Left ventricle myocardium superior (tissue), 1 donor: Measurements from ENCODE around the gene LRP3. TPM values are rescaled to one million over a fixed set of nuclear protein-coding genes. Genes with fewer than 3 reads are reported as not detected.
"Not testable (repeated sequence)": the region's sequence is repeated elsewhere in the genome, so short reads cannot be mapped to it uniquely, and the experiment has no call there.

ENCODE experiments used
- ATAC-seq: fragments of 200-7000 bp; cut with Tn5 transposase; one replicate; pipeline ENCODE4 v1.9.1; 2020; ENCODE audit warnings: mild to moderate bottlenecking, moderate library complexity
- DNase-seq: peaks from one replicate; pipeline ENCODE4 v3.0.0-alpha.2; 2020
- intact Hi-C: fragments of 100-400 bp; cut with micrococcal nuclease; formaldehyde crosslinking; loops from one replicate; pipeline ENCODE4 v1.11.0; 2022
- total RNA-seq: library from RNA; stranded (reverse); fragmentation: NEBNext Ultra II Directional; extraction: Animal tissue kit (Norgen Biotek cat#: 25700); gene quantifications from one replicate; pipeline ENCODE4 v1.2.1, GENCODE V29; 2021
- donor health status: DM: no; HTN: yes; CAD: no; lungs with severe emphysema.

Gene LRP3
- total RNA-seq, 1 donor from 2014 or later = 19.5 TPM

GRCh38 chr19:33198169-33198568 lies 4.0 kb downstream of the LRP3 start:
- no peak for ATAC-seq
- no peak for DNase-seq
- intact Hi-C loops = no loop called here

- no peak for DNase-seq
- intact Hi-C loops = no loop called here
- ATAC-seq = no peak
Measured at GRCh38 chr19:33199441-33200265, 5.5 kb downstream of the LRP3 start.

- intact Hi-C loops = no loop called here
- no peak for DNase-seq
- ATAC-seq = no peak
Measured at GRCh38 chr19:33201473-33201872, 7.3 kb downstream of the LRP3 start.

GRCh38 chr19:33201886-33202545 lies 7.9 kb downstream of the LRP3 start:
- intact Hi-C loops = no loop called here
- ATAC-seq (no peak), DNase-seq (no peak)

- ATAC-seq = no peak
- intact Hi-C loops = no loop called here
- DNase-seq = no peak
Measured at GRCh38 chr19:33202546-33203507, 8.7 kb downstream of the LRP3 start.

- DNase-seq = no peak
- ATAC-seq = no peak
- intact Hi-C loops = no loop called here
Measured at GRCh38 chr19:33203529-33203928, 9.4 kb downstream of the LRP3 start.

GRCh38 chr19:33204136-33204973 lies 10.2 kb downstream of the LRP3 start:
- ATAC-seq (no peak), DNase-seq (no peak)
- intact Hi-C loops = no loop called here

GRCh38 chr19:33205110-33205509 lies 11.0 kb downstream of the LRP3 start:
- intact Hi-C loops = no loop called here
- ATAC-seq (no peak), DNase-seq (no peak)

- ATAC-seq (no peak), DNase-seq (no peak)
- intact Hi-C loops = no loop called here
Measured at GRCh38 chr19:33205531-33206260, 11.6 kb downstream of the LRP3 start.

- ATAC-seq = no peak
- no peak for DNase-seq
- intact Hi-C loops = no loop called here
Measured at GRCh38 chr19:33206261-33207039, 12.3 kb downstream of the LRP3 start.

- intact Hi-C loops = no loop called here
- DNase-seq = no peak
- no peak for ATAC-seq
Measured at GRCh38 chr19:33207040-33207620, 13.0 kb downstream of the LRP3 start.

- DNase-seq (no peak), ATAC-seq (no peak)
- intact Hi-C loops = no loop called here
Measured at GRCh38 chr19:33207903-33208302, 13.8 kb downstream of the LRP3 start.

- intact Hi-C loops = no loop called here
- DNase-seq (no peak), ATAC-seq (no peak)
Measured at GRCh38 chr19:33208371-33208895, 14.3 kb downstream of the LRP3 start.

GRCh38 chr19:33208904-33209849 lies 15.0 kb downstream of the LRP3 start:
- ATAC-seq (no peak), DNase-seq (no peak)
- intact Hi-C loops = no loop called here

GRCh38 chr19:33209850-33210230 lies 15.7 kb downstream of the LRP3 start:
- not testable (repeated sequence) for DNase-seq

More at GRCh38 chr19:33209850-33210230, 15.7 kb downstream of the LRP3 start:
- ATAC-seq, intact Hi-C loops: not testable (repeated sequence)
